Panc1 (cell line): ENCODE results near the gene B3GALT5. TPM values are rescaled to one million over a fixed set of nuclear protein-coding genes. Genes with fewer than 3 reads are reported as not detected.

Experiments
- ATAC-seq: fragments of 200-7000 bp; cut with Tn5 transposase; 2 replicates; pipeline ENCODE4 v1.9.1; 2020; ENCODE audit warnings: mild to moderate bottlenecking, moderate library complexity
- BruUV-seq: library from RNA; stranded (reverse); fragments of 400-500 nt; replicated peaks from 2 replicates; lab custom pipeline; 2021; lab: Mats Ljungman, UMichigan
- CTCF ChIA-PET: fragments of 300-600 bp; sonication (Branson Sonifier 250); formaldehyde crosslinking; loops from one replicate; lab custom pipeline; 2022; ENCODE audit warnings: antibody characterized with exemption; lab: Charles Lee
- POLR2A ChIA-PET: fragments of 300-600 bp; sonication (Branson Sonifier 250); formaldehyde crosslinking; loops from one replicate; lab custom pipeline; 2022; ENCODE audit warnings: antibody characterized with exemption; lab: Charles Lee
- DNase-seq: peaks from one replicate; pipeline ENCODE4 v3.0.0-alpha.2; 2010; ENCODE audit warnings: low read depth, low spot score
- H3K27ac ChIP-seq: 2 replicates; pipeline ENCODE4 v1.5.1; 2011; ENCODE audit warnings: mild to moderate bottlenecking, low read length, inconsistent platforms
- H3K27me3 ChIP-seq: fragments of 200-500 bp; sonication (Bioruptor generic); 2 replicates; pipeline ENCODE4 v1.6.0; 2014; ENCODE audit warnings: low read length, inconsistent platforms; ENCODE audit not compliant: control insufficient read depth, insufficient read depth
- H3K36me3 ChIP-seq: fragments of 200-500 bp; sonication (Bioruptor generic); 2 replicates; pipeline ENCODE4 v1.5.1; 2014; ENCODE audit warnings: inconsistent platforms, mild to moderate bottlenecking, low read length, moderate library complexity; ENCODE audit not compliant: control insufficient read depth, insufficient read depth
- H3K4me1 ChIP-seq: 2 replicates; pipeline ENCODE4 v1.5.1; 2011; ENCODE audit warnings: inconsistent platforms, mild to moderate bottlenecking, low read length, moderate library complexity; ENCODE audit not compliant: control insufficient read depth, insufficient read depth
- H3K4me3 ChIP-seq, 2 experiments: 2 replicates each; pipeline ENCODE4 v1.5.1; 2011 to 2012; ENCODE audit warnings: low read depth in 2 of 2, low read length in 2 of 2, mild to moderate bottlenecking in 2 of 2, inconsistent platforms in 1 of 2, moderate library complexity in 1 of 2
- H3K9me3 ChIP-seq: fragments of 200-500 bp; sonication (Bioruptor generic); 2 replicates; pipeline ENCODE4 v1.5.1; 2014; ENCODE audit warnings: low read depth, mild to moderate bottlenecking, inconsistent platforms, low read length, moderate library complexity; ENCODE audit not compliant: control insufficient read depth, insufficient read depth
- CTCF ChIP-seq: fragments of 450-650 bp; IDR thresholded peaks from 2 replicates; pipeline ENCODE4 v1.5.1; 2017; ENCODE audit warnings: mild to moderate bottlenecking
- POLR2AphosphoS5 ChIP-seq: IDR thresholded peaks from 2 replicates; pipeline ENCODE4 v1.6.1; 2012; ENCODE audit warnings: mild to moderate bottlenecking, low read depth, low read length, moderate library complexity
- REST ChIP-seq, 2 experiments: IDR thresholded peaks; 2 replicates each; pipeline ENCODE4 v1.6.1; 2011 to 2012; ENCODE audit warnings: low read depth in 2 of 2, control low read depth in 1 of 2, low read length in 1 of 2, mild to moderate bottlenecking in 1 of 2, moderate library complexity in 1 of 2; ENCODE audit not compliant: insufficient read depth in 1 of 2
- SIN3A ChIP-seq: IDR thresholded peaks from 2 replicates; pipeline ENCODE4 v1.6.1; 2012; ENCODE audit warnings: low read depth, mild to moderate bottlenecking, low read length, moderate library complexity, borderline replicate concordance; ENCODE audit not compliant: insufficient read depth
- TCF7L2 ChIP-seq: IDR thresholded peaks from 2 replicates; pipeline ENCODE4 v1.6.1; 2011; ENCODE audit warnings: mild to moderate bottlenecking, low read depth, low read length, inconsistent platforms
- in situ Hi-C: cut with HindIII; loops from 2 replicates; pipeline ENCODE4 v1.10.0; 2016; ENCODE audit warnings: low sequenced_read_pairs, low pct_unique_long_range_greater_than_20kb
- intact Hi-C: fragments of 100-400 bp; cut with micrococcal nuclease; formaldehyde crosslinking; loops from one replicate; pipeline ENCODE4 v1.10.0; 2022; ENCODE audit not compliant: unreplicated experiment
- total RNA-seq: library from RNA; stranded (reverse); gene quantifications from one replicate; pipeline ENCODE4 v1.2.1, GENCODE V29; 2021; ENCODE audit not compliant: unreplicated experiment

Gene B3GALT5
- total RNA-seq, 1 experiment from 2014 or later, result 0.10 TPM

GRCh38 chr21:39670701-39671100 lies 58.0 kb downstream of the B3GALT5 start:
- H3K4me3 ChIP-seq, result no peak overlapping the region
- intact Hi-C loops, result no loop called here
- TF ChIP-seq POLR2AphosphoS5 (no peak), TCF7L2 (no peak), REST (IDR thresholded peaks at IDR 0.05; ENCODE audit: insufficient read depth in 1 of 2, low read depth in 2 of 2, low read length in 1 of 2) (no peak), CTCF (no peak), SIN3A (no peak)

DNA sequence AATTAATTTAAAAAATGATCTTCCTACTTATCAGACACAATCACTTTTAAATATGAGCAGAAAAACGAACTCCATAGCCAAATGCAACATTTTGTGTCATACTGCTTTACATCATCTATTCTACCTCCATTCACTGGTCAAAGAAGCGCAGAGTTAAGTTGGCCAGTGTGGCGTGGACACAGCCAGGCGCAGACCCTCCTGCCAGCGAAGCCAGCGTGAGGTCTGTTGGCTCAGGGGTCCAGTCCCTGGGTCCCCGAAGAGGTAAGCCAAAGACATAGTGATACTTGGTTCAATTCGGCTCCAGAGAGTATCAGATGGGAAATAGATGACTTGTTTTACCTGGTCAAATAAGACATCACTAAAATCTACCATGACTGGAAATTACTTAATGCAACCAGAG lies 59.2 kb downstream of the B3GALT5 start:
- Histone ChIP-seq H3K4me1 (no peaks in the 10 kb centered on the region), H3K4me3 (no peak overlapping the region), H3K9me3 (no peaks in the 10 kb centered on the region), H3K36me3 (no peaks in the 10 kb centered on the region), H3K27ac (no peak overlapping the region), H3K27me3 (peaks cover 2% of the 10 kb centered on the region; the same call in 1 of the 2 replicates)
- BruUV-seq, result no TSS peak
- intact Hi-C loops, result no loop called here
- in situ Hi-C loops, result no loop called here
- DNase-seq (no peak), ATAC-seq (no peak)
- POLR2A ChIA-PET, result no interaction called here
- TF ChIP-seq CTCF (no peak), POLR2AphosphoS5 (no peak), SIN3A (no peak), TCF7L2 (no peak)
- CTCF ChIA-PET, result no interaction called here

More at GRCh38 chr21:39670701-39671100, 58.0 kb downstream of the B3GALT5 start:
- no TSS peak for BruUV-seq
- Histone ChIP-seq H3K4me1 (no peaks in the 10 kb centered on the region), H3K27me3 (peaks cover 2% of the 10 kb centered on the region; the same call in 1 of the 2 replicates), H3K9me3 (no peaks in the 10 kb centered on the region), H3K27ac (no peak overlapping the region), H3K36me3 (no peaks in the 10 kb centered on the region)
- ATAC-seq, result no peak
- in situ Hi-C loops, result no loop called here
- no peak for DNase-seq
- ChIA-PET CTCF (no interaction called here), POLR2A (no interaction called here)
